OCI-LY1 (cell line): ENCODE data around the gene LCN6.

ENCODE experiments used
- H2AFZ ChIP-seq: fragments of 200-600 bp; sonication (generic), shearing (Covaris generic); 2 replicates; pipeline ENCODE4 v1.6.0; 2014; ENCODE audit warnings: antibody characterized with exemption, mild to moderate bottlenecking, low read length
- H3F3A ChIP-seq: fragments of 200-600 bp; sonication (generic), shearing (Covaris generic); 2 replicates; pipeline ENCODE4 v1.6.0; 2014; ENCODE audit warnings: mild to moderate bottlenecking, antibody characterized with exemption, low read length, moderate library complexity; ENCODE audit not compliant: insufficient read depth
- H3K27ac ChIP-seq: fragments of 200-600 bp; sonication (generic); 2 replicates; pipeline ENCODE4 v1.5.1; 2014; ENCODE audit warnings: low read length, mixed run types, mild to moderate bottlenecking, low read depth; ENCODE audit not compliant: poor library complexity, severe bottlenecking
- H3K27me3 ChIP-seq: fragments of 200-600 bp; sonication (generic); 2 replicates; pipeline ENCODE4 v1.6.0; 2014; ENCODE audit warnings: antibody characterized with exemption, mild to moderate bottlenecking, low read length, moderate library complexity; ENCODE audit not compliant: insufficient read depth
- H3K36me3 ChIP-seq: fragments of 200-600 bp; sonication (generic); 2 replicates; pipeline ENCODE4 v1.6.1; 2014; ENCODE audit warnings: mild to moderate bottlenecking, antibody characterized with exemption, low read length, moderate library complexity, mixed read lengths; ENCODE audit not compliant: insufficient read depth
- H3K4me1 ChIP-seq: fragments of 200-600 bp; sonication (generic); 2 replicates; pipeline ENCODE4 v1.5.1; 2014; ENCODE audit warnings: mild to moderate bottlenecking, low read length, moderate library complexity; ENCODE audit not compliant: insufficient read depth, severe bottlenecking
- H3K4me2 ChIP-seq: fragments of 200-600 bp; sonication (generic), shearing (Covaris generic); 2 replicates; pipeline ENCODE4 v1.6.1; 2014; ENCODE audit warnings: low read length
- H3K4me3 ChIP-seq: fragments of 200-600 bp; sonication (generic); 2 replicates; pipeline ENCODE4 v1.5.1; 2014; ENCODE audit warnings: low read length, low read depth, mild to moderate bottlenecking, mixed read lengths; ENCODE audit not compliant: poor library complexity, severe bottlenecking
- H3K79me2 ChIP-seq: fragments of 200-600 bp; shearing (Covaris generic); 2 replicates; pipeline ENCODE4 v1.6.1; 2016; ENCODE audit warnings: mixed run types, low read length, mixed read lengths; ENCODE audit not compliant: insufficient read depth
- H3K9ac ChIP-seq: fragments of 200-600 bp; sonication (generic), shearing (Covaris generic); 2 replicates; pipeline ENCODE4 v1.6.1; 2014; ENCODE audit warnings: mild to moderate bottlenecking, low read length, mixed read lengths
- H3K9me2 ChIP-seq: fragments of 200-600 bp; sonication (generic), shearing (Covaris generic); 2 replicates; pipeline ENCODE4 v1.6.1; 2014; ENCODE audit warnings: low read depth, mild to moderate bottlenecking, low read length, mixed read lengths
- H3K9me3 ChIP-seq: fragments of 200-600 bp; shearing (Covaris generic); 2 replicates; pipeline ENCODE4 v1.6.1; 2014; ENCODE audit warnings: low read length, mixed read lengths
- H4K20me1 ChIP-seq: fragments of 200-600 bp; sonication (generic), shearing (Covaris generic); 2 replicates; pipeline ENCODE4 v1.6.0; 2016; ENCODE audit warnings: mild to moderate bottlenecking, low read length; ENCODE audit not compliant: insufficient read depth
- EZH2 ChIP-seq: fragments of 200-600 bp; sonication (generic), shearing (Covaris generic); IDR thresholded peaks from 2 replicates; pipeline ENCODE4 v1.8.0; 2017; ENCODE audit warnings: borderline replicate concordance, mixed run types, mild to moderate bottlenecking, antibody characterized with exemption, low read length, moderate library complexity, mixed read lengths
- TF ChIP-seq, protein P1 (sequence below): fragments of 200-600 bp; sonication (generic), shearing (Covaris generic); IDR thresholded peaks from 2 replicates; pipeline ENCODE4 v1.5.1; 2017; ENCODE audit warnings: mild to moderate bottlenecking, antibody characterized with exemption, low read length, moderate library complexity, mixed read lengths

LCN6 gene

DNA sequence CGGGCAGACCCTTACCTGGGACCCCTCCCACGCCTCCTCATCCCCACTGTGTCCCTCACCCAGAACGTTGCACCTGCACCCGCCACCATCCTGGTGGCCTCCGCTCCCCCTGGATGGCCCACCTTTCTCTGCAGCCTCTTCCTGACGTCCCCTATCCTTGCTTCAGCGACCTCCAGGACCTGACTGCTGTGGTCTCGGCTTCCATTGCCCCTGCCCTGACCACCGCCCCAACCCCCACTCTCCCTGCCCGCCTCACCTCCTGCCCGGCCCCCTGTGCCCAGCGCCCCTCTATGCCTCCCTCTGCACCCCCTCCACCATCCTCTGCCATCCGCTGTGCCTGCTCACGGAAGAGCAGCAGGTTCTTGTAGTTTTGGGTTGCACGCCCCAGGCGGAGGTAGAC is 7.8 kb downstream of the LCN6 start:
- Histone ChIP-seq H4K20me1 (no peaks in the 10 kb centered on the region), H3K27ac (no peak overlapping the region), H3K9me3 (no peaks in the 10 kb centered on the region), H3K4me3 (no peak overlapping the region), H3K4me2 (no peak overlapping the region), H3K27me3 (peaks cover 4% of the 10 kb centered on the region; the same call in 1 of the 2 replicates), H3K79me2 (no peaks in the 10 kb centered on the region), H3K4me1 (no peaks in the 10 kb centered on the region), H3K36me3 (no peaks in the 10 kb centered on the region), H2AFZ (no peak overlapping the region), H3K9ac (no peak overlapping the region), H3K9me2 (no peaks in the 10 kb centered on the region), H3F3A (no peaks in the 10 kb centered on the region)
- TF ChIP-seq, protein P1, sequence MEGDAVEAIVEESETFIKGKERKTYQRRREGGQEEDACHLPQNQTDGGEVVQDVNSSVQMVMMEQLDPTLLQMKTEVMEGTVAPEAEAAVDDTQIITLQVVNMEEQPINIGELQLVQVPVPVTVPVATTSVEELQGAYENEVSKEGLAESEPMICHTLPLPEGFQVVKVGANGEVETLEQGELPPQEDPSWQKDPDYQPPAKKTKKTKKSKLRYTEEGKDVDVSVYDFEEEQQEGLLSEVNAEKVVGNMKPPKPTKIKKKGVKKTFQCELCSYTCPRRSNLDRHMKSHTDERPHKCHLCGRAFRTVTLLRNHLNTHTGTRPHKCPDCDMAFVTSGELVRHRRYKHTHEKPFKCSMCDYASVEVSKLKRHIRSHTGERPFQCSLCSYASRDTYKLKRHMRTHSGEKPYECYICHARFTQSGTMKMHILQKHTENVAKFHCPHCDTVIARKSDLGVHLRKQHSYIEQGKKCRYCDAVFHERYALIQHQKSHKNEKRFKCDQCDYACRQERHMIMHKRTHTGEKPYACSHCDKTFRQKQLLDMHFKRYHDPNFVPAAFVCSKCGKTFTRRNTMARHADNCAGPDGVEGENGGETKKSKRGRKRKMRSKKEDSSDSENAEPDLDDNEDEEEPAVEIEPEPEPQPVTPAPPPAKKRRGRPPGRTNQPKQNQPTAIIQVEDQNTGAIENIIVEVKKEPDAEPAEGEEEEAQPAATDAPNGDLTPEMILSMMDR, result no peak
- no peak for TF ChIP-seq EZH2

DNA sequence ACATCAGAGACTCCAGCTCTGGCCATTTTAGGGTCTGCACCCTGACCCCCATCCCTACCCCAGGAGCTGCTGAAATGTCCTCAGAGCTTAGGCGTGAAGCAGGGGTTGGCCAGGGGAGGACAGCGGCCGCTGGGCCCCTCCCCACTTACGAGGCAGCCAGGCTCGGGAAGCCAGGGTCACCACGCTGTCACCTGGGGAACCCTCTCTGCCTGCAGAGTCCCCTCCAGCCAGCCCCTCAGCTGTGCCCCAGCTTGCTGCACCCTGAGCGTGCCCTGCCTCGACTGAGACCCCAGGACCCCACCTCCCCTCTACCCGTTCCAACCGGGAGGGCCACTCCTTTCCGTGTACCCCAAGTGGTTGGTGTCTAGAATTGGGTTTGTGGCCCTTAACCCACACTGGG is 8.3 kb downstream of the LCN6 start:
- no peak overlapping the region for H3K4me3 ChIP-seq
- H2AFZ ChIP-seq, result no peak overlapping the region
- no peak overlapping the region for H3K27ac ChIP-seq
- no peaks in the 10 kb centered on the region for H3K9me2 ChIP-seq
- no peak for TF ChIP-seq EZH2
- TF ChIP-seq, protein P1, result no peak
- H3K4me2 ChIP-seq, result no peak overlapping the region
- H3K9me3 ChIP-seq, result no peaks in the 10 kb centered on the region
- no peaks in the 10 kb centered on the region for H3K36me3 ChIP-seq
- no peaks in the 10 kb centered on the region for H3F3A ChIP-seq
- no peaks in the 10 kb centered on the region for H4K20me1 ChIP-seq
- no peaks in the 10 kb centered on the region for H3K4me1 ChIP-seq
- no peak overlapping the region for H3K9ac ChIP-seq
- H3K27me3 ChIP-seq, result peaks cover 4% of the 10 kb centered on the region; the same call in 1 of the 2 replicates
- no peaks in the 10 kb centered on the region for H3K79me2 ChIP-seq

DNA sequence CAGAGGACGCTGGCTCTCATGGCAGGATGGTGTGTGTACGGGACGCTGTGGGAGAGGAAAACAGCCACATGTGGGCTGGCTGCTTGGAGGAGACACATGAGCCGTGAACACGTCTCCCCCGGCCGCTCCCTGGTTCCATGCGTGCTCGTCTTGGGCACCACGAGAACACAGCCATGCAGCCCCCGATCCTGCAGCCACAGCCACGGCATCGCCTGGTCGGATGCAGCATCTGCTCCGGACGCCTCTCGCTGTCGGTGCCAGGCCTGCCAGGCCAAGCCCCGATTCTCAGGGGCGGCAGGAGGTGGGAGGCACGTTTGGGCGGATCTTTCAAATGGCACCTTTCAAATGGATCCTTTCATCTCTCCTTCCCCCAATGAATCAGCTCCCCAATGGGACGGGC is 8.8 kb downstream of the LCN6 start:
- Histone ChIP-seq H3K9ac (no peak overlapping the region), H3K27ac (no peak overlapping the region), H3K79me2 (no peaks in the 10 kb centered on the region), H3K4me1 (no peaks in the 10 kb centered on the region), H3K9me3 (no peaks in the 10 kb centered on the region), H4K20me1 (no peaks in the 10 kb centered on the region), H3K9me2 (no peaks in the 10 kb centered on the region), H3K4me2 (no peak overlapping the region), H3K27me3 (peaks cover 4% of the 10 kb centered on the region; the same call in 1 of the 2 replicates), H3K36me3 (no peaks in the 10 kb centered on the region), H3F3A (no peaks in the 10 kb centered on the region), H2AFZ (no peak overlapping the region), H3K4me3 (no peak overlapping the region)
- no peak for TF ChIP-seq EZH2
- TF ChIP-seq, protein P1, result no peak
